SU-DHL-6 (cell line): ENCODE data around the gene FHOD3.
"Not testable (repeated sequence)": the region's sequence is repeated elsewhere in the genome, so short reads cannot be mapped to it uniquely, and the experiment has no call there.

Source experiments
- H2AFZ ChIP-seq: fragments of 200-600 bp; sonication (generic); 2 replicates; pipeline ENCODE4 v1.6.1; 2014; ENCODE audit warnings: low read depth, mild to moderate bottlenecking, moderate library complexity, mixed read lengths, antibody characterized with exemption, low read length; ENCODE audit not compliant: severe bottlenecking
- H3F3A ChIP-seq: fragments of 200-600 bp; shearing (Covaris generic); 2 replicates; pipeline ENCODE4 v1.6.0; 2016; ENCODE audit warnings: antibody characterized with exemption, mild to moderate bottlenecking; ENCODE audit not compliant: insufficient read depth
- H3K27ac ChIP-seq: fragments of 200-600 bp; sonication (generic); 2 replicates; pipeline ENCODE4 v1.5.1; 2016; ENCODE audit warnings: low read depth, mild to moderate bottlenecking, low read length, moderate library complexity, mixed read lengths
- H3K27me3 ChIP-seq: fragments of 200-600 bp; sonication (generic), shearing (Covaris generic); 2 replicates; pipeline ENCODE4 v1.6.0; 2014; ENCODE audit warnings: mild to moderate bottlenecking, low read length
- H3K36me3 ChIP-seq: fragments of 200-600 bp; sonication (generic); 2 replicates; pipeline ENCODE4 v1.6.1; 2014; ENCODE audit warnings: mild to moderate bottlenecking, low read length, mixed read lengths
- H3K4me2 ChIP-seq: fragments of 300-600, 200-600 bp; shearing (Covaris generic), sonication (generic); 2 replicates; pipeline ENCODE4 v1.6.0; 2014; ENCODE audit warnings: low read length, low read depth, mild to moderate bottlenecking; ENCODE audit not compliant: poor library complexity, severe bottlenecking
- H3K4me3 ChIP-seq: fragments of 200-600 bp; sonication (generic); 2 replicates; pipeline ENCODE4 v1.5.1; 2014; ENCODE audit warnings: antibody characterized with exemption, low read length, mild to moderate bottlenecking, mixed read lengths; ENCODE audit not compliant: insufficient read depth, poor library complexity, severe bottlenecking
- H3K79me2 ChIP-seq: fragments of 200-600 bp; sonication (generic); 2 replicates; pipeline ENCODE4 v1.6.1; 2014; ENCODE audit warnings: mild to moderate bottlenecking, low read length, moderate library complexity; ENCODE audit not compliant: insufficient read depth
- H3K9ac ChIP-seq: fragments of 200-600 bp; sonication (generic); 2 replicates; pipeline ENCODE4 v1.7.0; 2014; ENCODE audit warnings: mild to moderate bottlenecking, low read length
- H3K9me2 ChIP-seq: fragments of 200-600 bp; sonication (generic); replicated peaks from 2 replicates; pipeline ENCODE4 v1.6.1; 2014; ENCODE audit warnings: low read length; ENCODE audit not compliant: insufficient read depth
- H3K9me3 ChIP-seq: fragments of 200-600 bp; sonication (generic); 2 replicates; pipeline ENCODE4 v1.6.1; 2014; ENCODE audit warnings: low read length, mixed read lengths; ENCODE audit not compliant: insufficient read depth
- H4K20me1 ChIP-seq: fragments of 200-600 bp; sonication (generic); 2 replicates; pipeline ENCODE4 v1.6.1; 2014; ENCODE audit warnings: low read depth, mild to moderate bottlenecking, antibody characterized with exemption, low read length, moderate library complexity, mixed read lengths
- CTCF ChIP-seq: fragments of 200-600 bp; sonication (generic); IDR thresholded peaks from one replicate; pipeline ENCODE4 v1.5.1; 2017; ENCODE audit warnings: antibody characterized with exemption, mild to moderate bottlenecking, low read length, moderate library complexity; ENCODE audit not compliant: insufficient read depth, poor library complexity, severe bottlenecking
- EZH2phosphoT487 ChIP-seq: fragments of 200-600 bp; sonication (generic), shearing (Covaris generic); conservative IDR thresholded peaks from 2 replicates; pipeline ENCODE4 v1.6.1; 2018; ENCODE audit warnings: mild to moderate bottlenecking, antibody characterized with exemption, low read length, moderate library complexity, mixed read lengths

FHOD3 gene

GRCh38 chr18:36719630-36720029, 422.1 kb downstream of the FHOD3 start:
- Histone ChIP-seq H3K79me2 (no peaks in the 10 kb centered on the region), H3K4me3 (no peak overlapping the region), H2AFZ (no peak overlapping the region), H3K27me3 (no peaks in the 10 kb centered on the region), H3K4me2 (no peak overlapping the region), H3F3A (no peaks in the 10 kb centered on the region), H3K36me3 (no peaks in the 10 kb centered on the region), H3K9me3 (no peaks in the 10 kb centered on the region), H3K27ac (no peak overlapping the region), H3K9ac (no peak overlapping the region), H4K20me1 (no peaks in the 10 kb centered on the region), H3K9me2 (no peaks in the 10 kb centered on the region)
- TF ChIP-seq CTCF, result no peak
- TF ChIP-seq EZH2phosphoT487, result no peak

- H3K9me2 ChIP-seq, H3K36me3 ChIP-seq, H3K27me3 ChIP-seq, H3K9me3 ChIP-seq, H3K4me2 ChIP-seq, H3F3A ChIP-seq, H3K27ac ChIP-seq, H3K4me3 ChIP-seq, H3K79me2 ChIP-seq, H4K20me1 ChIP-seq, H2AFZ ChIP-seq, H3K9ac ChIP-seq: not testable (repeated sequence)
Measured at GRCh38 chr18:36721351-36721750, 423.8 kb downstream of the FHOD3 start.

- Histone ChIP-seq H2AFZ (no peak overlapping the region), H3K27me3 (no peaks in the 10 kb centered on the region), H3K4me3 (no peak overlapping the region), H3K79me2 (no peaks in the 10 kb centered on the region), H3K36me3 (no peaks in the 10 kb centered on the region), H3K9ac (no peak overlapping the region), H3K27ac (no peak overlapping the region), H3F3A (no peaks in the 10 kb centered on the region), H3K4me2 (no peak overlapping the region), H3K9me2 (no peaks in the 10 kb centered on the region), H3K9me3 (no peaks in the 10 kb centered on the region), H4K20me1 (no peaks in the 10 kb centered on the region)
- TF ChIP-seq CTCF, result no peak
- TF ChIP-seq EZH2phosphoT487, result no peak
Measured at GRCh38 chr18:36724169-36724568, 426.7 kb downstream of the FHOD3 start.

- H3K4me2 ChIP-seq, result no peak overlapping the region
Measured at GRCh38 chr18:36724591-36725001, 427.1 kb downstream of the FHOD3 start.

More at GRCh38 chr18:36724591-36725001, 427.1 kb downstream of the FHOD3 start:
- Histone ChIP-seq H3F3A (no peaks in the 10 kb centered on the region), H3K9me3 (no peaks in the 10 kb centered on the region), H3K27ac (no peak overlapping the region), H3K9me2 (no peaks in the 10 kb centered on the region), H3K27me3 (no peaks in the 10 kb centered on the region), H3K36me3 (no peaks in the 10 kb centered on the region), H3K4me3 (no peak overlapping the region), H3K9ac (no peak overlapping the region), H2AFZ (no peak overlapping the region), H4K20me1 (no peaks in the 10 kb centered on the region), H3K79me2 (no peaks in the 10 kb centered on the region)
- no peak for TF ChIP-seq EZH2phosphoT487
- TF ChIP-seq CTCF, result no peak
